ENCODE results near the gene ASCC1.
A peak's percentile ranks its signal among the peaks of the same experiment; 100 is the strongest.
"Not testable (repeated sequence)": the region's sequence is repeated elsewhere in the genome, so short reads cannot be mapped to it uniquely, and the experiment has no call there.

The ASCC1 gene

GRCh38 chr10:72146559-72147323 lies 69.3 kb downstream of the ASCC1 start:
- FAIRE-seq (no peak), DNase-seq (ENCODE audit: insufficient read length, low spot score) (no peak)
- TF ChIP-seq CTCF (IDR thresholded peaks at IDR 0.05; ENCODE audit: insufficient read depth, missing control alignments): no peak

DNA sequence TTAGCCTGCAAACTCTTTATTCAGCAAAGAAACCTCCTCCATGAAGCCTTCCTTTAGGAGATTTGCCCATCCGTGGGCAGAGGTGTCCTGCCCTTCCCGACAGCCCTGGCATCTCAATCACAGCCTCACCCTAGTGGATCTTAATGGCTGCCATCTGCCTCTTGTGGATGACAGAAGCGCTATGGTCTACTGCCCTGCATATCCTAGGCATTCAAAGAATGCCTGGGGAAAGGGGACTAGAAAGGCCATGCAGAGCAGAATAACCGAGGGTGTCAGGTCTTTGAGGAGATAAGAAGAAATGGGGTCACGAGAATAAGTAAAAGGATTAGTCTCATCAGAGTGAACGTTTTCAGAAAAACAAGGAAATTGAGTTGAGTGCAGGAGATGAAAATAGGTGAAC lies 70.0 kb downstream of the ASCC1 start:
- FAIRE-seq (no peak), DNase-seq (ENCODE audit: insufficient read length, low spot score) (no peak)
- no peak for TF ChIP-seq CTCF (IDR thresholded peaks at IDR 0.05; ENCODE audit: insufficient read depth, missing control alignments)

DNA sequence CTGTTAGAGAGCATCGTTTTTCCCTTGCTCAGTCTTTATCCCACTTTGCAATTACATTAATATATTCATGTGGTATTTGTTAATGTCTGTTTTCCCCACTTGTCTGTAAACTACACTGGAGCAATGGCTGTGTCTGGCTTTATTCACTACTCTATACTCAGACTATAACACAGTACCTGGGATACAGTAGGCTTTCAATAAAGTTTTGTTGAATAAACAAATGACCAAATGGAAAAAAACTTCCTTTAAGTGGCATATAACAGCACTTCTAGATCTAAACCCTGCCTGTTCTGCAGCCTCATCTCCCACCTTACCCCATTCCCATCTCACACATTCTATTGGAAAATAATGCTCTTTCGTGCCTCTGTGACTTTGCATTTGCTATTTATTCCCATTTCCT lies 70.4 kb downstream of the ASCC1 start:
- peak; percentile 11 for FAIRE-seq
- TF ChIP-seq CTCF (IDR thresholded peaks at IDR 0.05; ENCODE audit: insufficient read depth, missing control alignments): no peak
- DNase-seq (ENCODE audit: insufficient read length, low spot score): no peak

DNA sequence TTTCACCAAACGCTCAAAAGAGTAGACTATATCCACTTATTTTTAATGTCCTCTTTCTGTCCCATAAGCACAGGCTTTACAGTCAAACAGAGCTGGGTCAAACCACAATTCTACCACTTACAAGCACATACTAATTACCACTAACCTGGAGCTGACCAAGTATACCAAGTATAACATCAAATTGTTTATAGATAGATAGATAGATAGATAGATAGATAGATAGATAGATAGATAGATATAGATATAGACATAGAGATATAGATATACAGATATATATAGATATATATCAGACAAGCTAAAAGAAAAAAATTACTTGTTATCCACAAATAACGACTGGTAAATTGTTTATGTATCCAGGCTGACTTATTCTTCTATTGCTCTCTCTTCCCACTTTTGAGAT lies 75.2 kb downstream of the ASCC1 start:
- DNase-seq (ENCODE audit: insufficient read length, low spot score) (no peak), FAIRE-seq (no peak)
- no peak for TF ChIP-seq CTCF (IDR thresholded peaks at IDR 0.05; ENCODE audit: insufficient read depth, missing control alignments)

- DNase-seq (ENCODE audit: insufficient read length, low spot score) (no peak), FAIRE-seq (no peak)
- no peak for TF ChIP-seq CTCF (IDR thresholded peaks at IDR 0.05; ENCODE audit: insufficient read depth, missing control alignments)
These were observed 75.9 kb downstream of the ASCC1 start for GRCh38 chr10:72140174-72140573.

GRCh38 chr10:72137583-72137982 lies 78.5 kb downstream of the ASCC1 start:
- no peak for DNase-seq (ENCODE audit: insufficient read length, low spot score)
- no peak for FAIRE-seq
- no peak for TF ChIP-seq CTCF (IDR thresholded peaks at IDR 0.05; ENCODE audit: insufficient read depth, missing control alignments)

GRCh38 chr10:72136225-72136624 lies 79.9 kb downstream of the ASCC1 start:
- not testable (repeated sequence) for DNase-seq (ENCODE audit: insufficient read length, low spot score); FAIRE-seq
